Activated CD8-positive, alpha-beta T cell treated with anti-CD3 and anti-CD28 coated beads for 36 hours (primary cell): Measurements from ENCODE around the gene SRRT. TPM values are rescaled to one million over a fixed set of nuclear protein-coding genes. Genes with fewer than 3 reads are reported as not detected.
"Not testable (repeated sequence)": the region's sequence is repeated elsewhere in the genome, so short reads cannot be mapped to it uniquely, and the experiment has no call there.

Experiments
- ATAC-seq: fragments of 200-7000 bp; cut with Tn5 transposase; one replicate; pipeline ENCODE4 v1.10.0; 2021; ENCODE audit warnings: mild to moderate bottlenecking, moderate library complexity
- CTCF ChIA-PET: fragments of 350-600 bp; sonication (Branson Sonifier 250); formaldehyde crosslinking; loops from one replicate; lab custom pipeline; 2021; ENCODE audit warnings: antibody characterized with exemption; lab: Charles Lee
- POLR2A ChIA-PET: fragments of 350-600 bp; sonication (Branson Sonifier 250); formaldehyde crosslinking; loops from one replicate; lab custom pipeline; 2021; ENCODE audit warnings: antibody characterized with exemption; lab: Charles Lee
- DNase-seq: peaks from one replicate; pipeline ENCODE4 v3.0.0-alpha.2; 2020
- H3K27ac Mint-ChIP-seq: one replicate; pipeline ENCODE4 v1.8.0; 2021; ENCODE audit warnings: mild to moderate bottlenecking, mixed read lengths
- H3K27me3 Mint-ChIP-seq: one replicate; pipeline ENCODE4 v1.8.0; 2021; ENCODE audit warnings: mixed read lengths
- H3K36me3 Mint-ChIP-seq: one replicate; pipeline ENCODE4 v1.8.0; 2021; ENCODE audit warnings: low read depth, mixed read lengths
- H3K4me1 Mint-ChIP-seq: one replicate; pipeline ENCODE4 v1.8.0; 2021; ENCODE audit warnings: low read depth, mixed read lengths
- H3K4me3 Mint-ChIP-seq: one replicate; pipeline ENCODE4 v1.8.0; 2021; ENCODE audit warnings: mild to moderate bottlenecking, moderate library complexity, mixed read lengths
- H3K9me3 Mint-ChIP-seq: one replicate; pipeline ENCODE4 v1.8.0; 2021; ENCODE audit warnings: mixed read lengths
- intact Hi-C: fragments of 100-400 bp; cut with micrococcal nuclease; formaldehyde crosslinking; loops from one replicate; pipeline ENCODE4 v1.10.0; 2022
- total RNA-seq, 2 experiments: library from RNA; stranded (reverse); gene quantifications; one replicate each; pipeline ENCODE4 v1.2.3, GENCODE V29; 2021
- TF ChIP-seq, protein P1 (sequence below): fragments of 200-600 bp; IDR thresholded peaks from one replicate; pipeline ENCODE4 v1.8.0; 2022; ENCODE audit warnings: antibody characterized with exemption, mild to moderate bottlenecking

Gene SRRT
- total RNA-seq, 2 experiments from 2014 or later: 211 to 239 TPM

DNA sequence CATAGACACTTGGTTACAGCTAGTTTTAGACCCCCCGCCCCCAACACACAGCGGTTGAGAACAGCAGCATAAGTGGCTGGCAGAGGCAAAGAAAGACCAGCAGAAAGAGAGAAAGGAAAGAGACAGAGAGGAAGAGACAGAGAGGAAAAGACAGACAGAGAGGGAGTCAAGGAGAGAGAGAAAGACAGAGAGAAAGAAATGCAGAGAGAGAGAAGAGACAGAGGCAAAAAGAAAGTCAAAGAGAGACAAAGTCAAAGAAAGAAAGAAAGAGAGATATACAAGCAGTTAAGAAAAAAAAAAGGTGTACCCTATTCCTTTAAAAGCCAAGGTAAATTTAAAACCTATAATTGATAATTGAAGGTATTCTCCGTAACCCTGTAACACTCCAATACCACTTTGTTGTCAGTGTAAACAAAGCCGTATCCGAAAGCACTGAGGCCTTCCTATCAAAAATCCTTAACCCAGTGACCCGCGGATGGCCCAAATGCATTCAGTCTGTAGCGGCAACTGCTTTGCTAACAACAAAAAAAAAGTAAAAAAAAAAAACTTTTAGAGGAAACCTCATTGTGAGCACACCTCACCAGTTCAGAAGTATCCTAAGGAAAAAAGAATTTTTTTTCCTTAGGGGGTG, 34.3 kb upstream of the SRRT start:
- CTCF ChIA-PET: no interaction called here
- no peak for ATAC-seq
- intact Hi-C loops: no loop called here
- Mint-ChIP-seq H3K27me3 (no peaks in the 10 kb centered on the region), H3K27ac (no peak overlapping the region), H3K9me3 (no peaks in the 10 kb centered on the region), H3K36me3 (peaks cover 2% of the 10 kb centered on the region), H3K4me1 (peaks cover 8% of the 10 kb centered on the region), H3K4me3 (no peak overlapping the region)
- TF ChIP-seq, protein P1, sequence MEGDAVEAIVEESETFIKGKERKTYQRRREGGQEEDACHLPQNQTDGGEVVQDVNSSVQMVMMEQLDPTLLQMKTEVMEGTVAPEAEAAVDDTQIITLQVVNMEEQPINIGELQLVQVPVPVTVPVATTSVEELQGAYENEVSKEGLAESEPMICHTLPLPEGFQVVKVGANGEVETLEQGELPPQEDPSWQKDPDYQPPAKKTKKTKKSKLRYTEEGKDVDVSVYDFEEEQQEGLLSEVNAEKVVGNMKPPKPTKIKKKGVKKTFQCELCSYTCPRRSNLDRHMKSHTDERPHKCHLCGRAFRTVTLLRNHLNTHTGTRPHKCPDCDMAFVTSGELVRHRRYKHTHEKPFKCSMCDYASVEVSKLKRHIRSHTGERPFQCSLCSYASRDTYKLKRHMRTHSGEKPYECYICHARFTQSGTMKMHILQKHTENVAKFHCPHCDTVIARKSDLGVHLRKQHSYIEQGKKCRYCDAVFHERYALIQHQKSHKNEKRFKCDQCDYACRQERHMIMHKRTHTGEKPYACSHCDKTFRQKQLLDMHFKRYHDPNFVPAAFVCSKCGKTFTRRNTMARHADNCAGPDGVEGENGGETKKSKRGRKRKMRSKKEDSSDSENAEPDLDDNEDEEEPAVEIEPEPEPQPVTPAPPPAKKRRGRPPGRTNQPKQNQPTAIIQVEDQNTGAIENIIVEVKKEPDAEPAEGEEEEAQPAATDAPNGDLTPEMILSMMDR: no peak
- no peak for DNase-seq
- POLR2A ChIA-PET: no interaction called here

DNA sequence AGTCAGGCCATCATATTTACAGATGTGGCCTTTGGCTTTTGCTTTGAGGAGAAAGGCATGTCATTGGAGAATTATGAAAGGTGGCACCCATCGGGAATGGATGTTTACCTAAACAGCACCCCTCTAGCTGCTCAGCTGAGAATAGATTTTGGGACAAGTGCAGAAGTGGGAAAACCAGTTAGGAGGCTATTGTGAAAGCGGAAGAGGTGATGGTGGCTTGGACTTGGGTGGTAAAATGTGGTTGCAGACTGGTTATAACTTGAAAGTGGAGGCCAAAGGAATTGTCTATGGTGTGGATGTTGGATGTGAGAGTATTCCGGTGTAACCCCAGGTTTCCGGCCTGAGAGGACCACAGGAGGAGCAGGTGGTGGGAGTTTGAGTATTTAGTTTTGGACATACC, 27.5 kb upstream of the SRRT start:
- no peak for DNase-seq
- intact Hi-C loops: no loop called here
- TF ChIP-seq, protein P1: no peak
- ChIA-PET CTCF (interaction anchor here (1.9 kb wide), 1 partner anchor 42 kb away, joined by 3 read pairs; the partner anchor contains the start of gene UFSP1), POLR2A (no interaction called here)
- Mint-ChIP-seq H3K27me3 (no peaks in the 10 kb centered on the region), H3K36me3 (peaks cover 3% of the 10 kb centered on the region), H3K9me3 (no peaks in the 10 kb centered on the region), H3K4me1 (peaks cover 5% of the 10 kb centered on the region), H3K27ac (no peak overlapping the region), H3K4me3 (no peak overlapping the region)
- no peak for ATAC-seq

DNA sequence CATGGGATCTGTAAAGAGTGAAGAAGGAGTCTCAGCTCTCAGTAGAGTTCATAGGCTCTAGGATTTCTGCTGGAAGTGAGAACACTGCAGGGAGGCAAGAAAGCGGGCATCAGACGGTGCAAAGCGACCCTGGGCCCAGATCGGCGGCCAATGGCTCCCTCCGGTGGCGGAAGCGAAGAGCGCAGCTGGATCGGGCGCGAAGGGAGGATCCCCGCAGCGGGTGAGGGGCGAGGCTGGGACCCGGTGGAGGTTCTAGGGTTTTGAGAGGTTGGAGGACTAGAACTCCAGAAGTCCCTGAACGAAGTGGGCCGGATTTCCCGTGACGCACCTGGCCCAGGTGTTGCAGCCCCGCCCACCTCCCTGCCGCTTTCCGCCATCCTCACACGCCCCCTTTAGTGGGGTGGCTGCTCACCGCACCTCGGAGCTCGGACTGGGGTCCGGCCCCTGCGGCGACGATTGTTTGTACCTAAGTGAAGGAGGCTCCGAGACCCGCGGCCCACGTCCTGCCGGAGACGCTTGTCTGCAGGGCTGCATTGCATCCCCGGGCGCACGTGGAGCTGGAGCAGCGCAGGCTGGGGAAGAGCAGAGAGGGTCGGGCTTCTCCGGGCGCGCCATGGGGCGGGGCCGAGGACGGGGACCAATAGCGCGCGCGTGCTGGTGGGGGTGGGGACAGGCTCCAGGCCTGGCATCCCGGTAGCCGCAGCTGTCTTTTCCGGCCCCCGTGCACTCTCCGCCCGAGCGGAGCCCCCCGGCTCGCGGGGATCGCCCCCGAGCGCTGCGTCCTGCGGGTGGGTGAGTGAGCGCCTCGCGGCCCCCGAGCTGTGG, 22.6 kb upstream of the SRRT start, which contains the start of gene SLC12A9:
TSS of gene SLC12A9 (plus strand) at position 666 of the 825 bp plus-strand sequence. CDS start 1,485 bp downstream, outside the sequence.
- Mint-ChIP-seq H3K27ac (peak within 1 kb of the TSS; percentile 77), H3K36me3 (peaks cover 3% of the 10 kb centered on the region), H3K9me3 (no peaks in the 10 kb centered on the region), H3K4me1 (peaks cover 15% of the 10 kb centered on the region), H3K27me3 (no peaks in the 10 kb centered on the region), H3K4me3 (peak within 1 kb of the TSS; percentile 90)
- CTCF ChIA-PET: interaction anchor here (0.7 to 6.9 kb wide), 40 partner anchors 9 to 398 kb away, joined by 3 to 167 read pairs (median 4); partner anchors contain the start of genes MOSPD3, POP7, SRRT and TRIP6
- TF ChIP-seq, protein P1: peak; percentile 95
- intact Hi-C loops: loop anchor here (5.0 kb wide), 1 partner anchor 50 kb away; no protein-coding TSS in a partner anchor
- POLR2A ChIA-PET: interaction anchor here (0.7 to 1.9 kb wide), 11 partner anchors 10 to 223 kb away, joined by 3 to 12 read pairs (median 5); partner anchors contain the start of genes POP7, SRRT and UFSP1
- DNase-seq (peak; percentile 92), ATAC-seq (peak; percentile 98)

DNA sequence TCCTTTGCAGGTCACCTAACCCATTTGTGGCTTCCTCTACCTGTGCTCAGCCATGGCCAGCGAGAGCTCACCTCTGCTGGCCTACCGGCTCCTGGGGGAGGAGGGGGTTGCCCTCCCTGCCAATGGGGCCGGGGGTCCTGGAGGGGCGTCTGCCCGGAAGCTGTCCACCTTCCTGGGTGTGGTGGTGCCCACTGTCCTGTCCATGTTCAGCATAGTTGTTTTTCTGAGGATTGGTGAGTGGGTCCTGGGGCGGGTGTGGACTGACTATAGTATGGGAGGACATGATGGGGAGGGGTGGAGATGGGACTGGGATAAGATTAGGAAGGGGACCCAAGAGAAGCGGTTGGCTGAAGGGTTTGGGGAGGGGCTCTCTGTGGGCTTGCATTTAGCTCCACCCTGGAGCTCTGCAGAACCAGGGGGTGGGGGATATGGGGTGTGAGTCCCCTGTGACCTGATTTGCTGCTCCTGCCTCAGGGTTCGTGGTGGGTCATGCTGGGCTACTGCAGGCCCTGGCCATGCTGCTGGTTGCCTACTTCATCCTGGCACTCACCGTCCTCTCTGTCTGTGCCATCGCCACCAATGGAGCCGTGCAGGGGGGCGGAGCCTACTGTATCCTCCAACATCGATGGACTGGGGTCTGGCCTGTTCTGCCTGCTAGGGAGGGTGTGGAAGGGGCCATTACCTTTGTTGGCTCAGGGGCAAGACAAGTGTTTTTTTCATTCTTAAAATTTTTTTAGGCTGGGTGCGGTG, 20.6 kb upstream of the SRRT start:
- ChIA-PET CTCF (interaction anchor here (0.7 to 6.9 kb wide), 3 partner anchors 51 to 936 kb away, joined by 3 to 167 read pairs (median 3); no protein-coding TSS in a partner anchor), POLR2A (interaction anchor here (1.1 to 1.7 kb wide), 2 partner anchors 21 to 54 kb away, joined by 3 to 4 read pairs; partner anchors contain the start of gene SRRT)
- intact Hi-C loops: loop anchor here (5.0 kb wide), 1 partner anchor 52 kb away; no protein-coding TSS in a partner anchor
- TF ChIP-seq, protein P1: no peak
- Mint-ChIP-seq H3K27ac (peak overlapping the region; percentile 25), H3K4me1 (peaks cover 15% of the 10 kb centered on the region), H3K9me3 (no peaks in the 10 kb centered on the region), H3K4me3 (peak overlapping the region; percentile 90), H3K27me3 (no peaks in the 10 kb centered on the region), H3K36me3 (no peaks in the 10 kb centered on the region)
- no peak for DNase-seq
- no peak for ATAC-seq

DNA sequence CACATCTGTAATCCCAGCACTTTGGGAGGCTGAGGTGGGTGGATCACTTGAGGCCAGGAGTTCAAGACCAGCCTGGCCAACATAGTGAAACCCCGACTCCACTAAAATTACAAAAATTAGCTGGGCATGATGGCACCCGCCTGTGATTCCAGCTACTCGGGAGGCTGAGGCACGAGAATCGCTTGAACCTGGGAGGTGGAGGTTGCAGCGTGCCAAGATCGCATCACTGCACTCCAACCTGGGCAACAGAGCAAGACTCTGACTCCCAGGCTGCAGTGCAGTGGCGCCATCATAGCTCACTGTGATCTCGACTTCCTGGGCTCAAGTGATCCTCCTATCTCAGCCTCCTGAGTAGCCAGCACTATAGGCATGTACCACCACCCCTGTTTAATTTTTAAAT, 20.0 kb upstream of the SRRT start:
- DNase-seq, H3K9me3 Mint-ChIP-seq, H3K27ac Mint-ChIP-seq, H3K27me3 Mint-ChIP-seq, H3K36me3 Mint-ChIP-seq, ATAC-seq, H3K4me3 Mint-ChIP-seq: not testable (repeated sequence)
- POLR2A ChIA-PET: interaction anchor here (0.8 to 1.7 kb wide), 2 partner anchors 12 to 20 kb away, joined by 3 to 4 read pairs; partner anchors contain the start of gene SRRT
- peaks cover 15% of the 10 kb centered on the region for H3K4me1 Mint-ChIP-seq
- intact Hi-C loops: loop anchor here (5.0 kb wide), 1 partner anchor 53 kb away; no protein-coding TSS in a partner anchor
- CTCF ChIA-PET: interaction anchor here (1.3 kb wide), 1 partner anchor 150 kb away, joined by 3 read pairs; no protein-coding TSS in a partner anchor
